Transverse colon (tissue), 4 donors: ENCODE data around the gene CDHR3.

Source experiments
- EP300 ChIP-seq: sonication (generic); formaldehyde crosslinking; IDR thresholded peaks from one replicate; pipeline ENCODE4 v1.6.1; 2017; ENCODE audit warnings: antibody characterized with exemption, low read depth
- POLR2A ChIP-seq: fragments of 450-650 bp; IDR thresholded peaks from one replicate; pipeline ENCODE4 v1.6.1; 2016; ENCODE audit warnings: antibody characterized with exemption, mild to moderate bottlenecking, moderate library complexity
- POLR2AphosphoS5 ChIP-seq, 3 donors: sonication (generic); formaldehyde crosslinking; IDR thresholded peaks; one replicate each; pipeline ENCODE4 v1.6.1; 2016; ENCODE audit warnings: antibody characterized with exemption in 3 of 3
- TF ChIP-seq, protein P1 (sequence below), 5 experiments: fragments of 200-600 bp in 3 of 5; fragments of 450-650 bp in 2 of 5; sonication (generic) in 3 of 5; IDR thresholded peaks; 1 replicate in 2 of 5; 2 replicates in 3 of 5; pipeline ENCODE4 v1.5.1; 2016 to 2017; ENCODE audit warnings: antibody characterized with exemption in 5 of 5, inconsistent platforms in 3 of 5, mild to moderate bottlenecking in 2 of 5, moderate library complexity in 1 of 5

DNA sequence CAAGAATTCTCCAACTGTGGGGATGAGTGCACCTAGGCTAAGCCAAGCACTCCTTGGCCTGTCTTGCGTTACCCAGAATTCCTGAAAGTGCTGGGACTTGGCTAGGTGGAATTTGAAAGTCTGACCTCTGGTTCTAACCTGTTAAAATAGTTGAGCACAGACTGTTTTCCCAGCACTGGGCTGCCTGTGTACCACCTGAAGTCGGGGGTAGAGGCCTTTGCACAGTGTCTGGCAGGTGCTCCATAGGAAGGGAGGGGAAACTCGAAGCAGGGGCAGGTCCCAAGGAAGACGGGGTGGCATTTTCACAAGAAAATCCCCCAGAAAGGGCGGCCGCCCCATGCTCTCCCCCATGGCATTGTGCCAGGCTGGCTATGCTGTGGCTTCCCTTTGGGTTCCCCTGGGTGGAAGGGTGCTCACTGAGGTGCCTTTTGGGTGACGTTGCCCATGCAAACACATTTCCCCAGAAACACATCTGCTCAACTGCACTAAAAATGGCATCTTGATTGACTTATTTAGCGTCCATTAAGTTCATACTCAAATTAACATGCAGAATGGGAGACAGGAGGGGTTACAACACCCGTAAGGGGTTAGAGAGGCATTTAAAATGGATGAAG lies 86.2 kb downstream of the CDHR3 start:
- TF ChIP-seq POLR2A (no peak), EP300 (no peak), POLR2AphosphoS5 (IDR thresholded peaks at IDR 0.05) (no peak)
- TF ChIP-seq, protein P1, sequence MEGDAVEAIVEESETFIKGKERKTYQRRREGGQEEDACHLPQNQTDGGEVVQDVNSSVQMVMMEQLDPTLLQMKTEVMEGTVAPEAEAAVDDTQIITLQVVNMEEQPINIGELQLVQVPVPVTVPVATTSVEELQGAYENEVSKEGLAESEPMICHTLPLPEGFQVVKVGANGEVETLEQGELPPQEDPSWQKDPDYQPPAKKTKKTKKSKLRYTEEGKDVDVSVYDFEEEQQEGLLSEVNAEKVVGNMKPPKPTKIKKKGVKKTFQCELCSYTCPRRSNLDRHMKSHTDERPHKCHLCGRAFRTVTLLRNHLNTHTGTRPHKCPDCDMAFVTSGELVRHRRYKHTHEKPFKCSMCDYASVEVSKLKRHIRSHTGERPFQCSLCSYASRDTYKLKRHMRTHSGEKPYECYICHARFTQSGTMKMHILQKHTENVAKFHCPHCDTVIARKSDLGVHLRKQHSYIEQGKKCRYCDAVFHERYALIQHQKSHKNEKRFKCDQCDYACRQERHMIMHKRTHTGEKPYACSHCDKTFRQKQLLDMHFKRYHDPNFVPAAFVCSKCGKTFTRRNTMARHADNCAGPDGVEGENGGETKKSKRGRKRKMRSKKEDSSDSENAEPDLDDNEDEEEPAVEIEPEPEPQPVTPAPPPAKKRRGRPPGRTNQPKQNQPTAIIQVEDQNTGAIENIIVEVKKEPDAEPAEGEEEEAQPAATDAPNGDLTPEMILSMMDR (IDR thresholded peaks at IDR 0.05), result no peak
